OCI-LY1 (cell line): ENCODE results near the gene MCTP1.

ENCODE experiments used
- H2AFZ ChIP-seq: fragments of 200-600 bp; sonication (generic), shearing (Covaris generic); 2 replicates; pipeline ENCODE4 v1.6.0; 2014; ENCODE audit warnings: antibody characterized with exemption, mild to moderate bottlenecking, low read length
- H3F3A ChIP-seq: fragments of 200-600 bp; sonication (generic), shearing (Covaris generic); 2 replicates; pipeline ENCODE4 v1.6.0; 2014; ENCODE audit warnings: mild to moderate bottlenecking, antibody characterized with exemption, low read length, moderate library complexity; ENCODE audit not compliant: insufficient read depth
- H3K27ac ChIP-seq: fragments of 200-600 bp; sonication (generic); 2 replicates; pipeline ENCODE4 v1.5.1; 2014; ENCODE audit warnings: low read length, mixed run types, mild to moderate bottlenecking, low read depth; ENCODE audit not compliant: poor library complexity, severe bottlenecking
- H3K27me3 ChIP-seq: fragments of 200-600 bp; sonication (generic); 2 replicates; pipeline ENCODE4 v1.6.0; 2014; ENCODE audit warnings: antibody characterized with exemption, mild to moderate bottlenecking, low read length, moderate library complexity; ENCODE audit not compliant: insufficient read depth
- H3K36me3 ChIP-seq: fragments of 200-600 bp; sonication (generic); 2 replicates; pipeline ENCODE4 v1.6.1; 2014; ENCODE audit warnings: mild to moderate bottlenecking, antibody characterized with exemption, low read length, moderate library complexity, mixed read lengths; ENCODE audit not compliant: insufficient read depth
- H3K4me1 ChIP-seq: fragments of 200-600 bp; sonication (generic); 2 replicates; pipeline ENCODE4 v1.5.1; 2014; ENCODE audit warnings: mild to moderate bottlenecking, low read length, moderate library complexity; ENCODE audit not compliant: insufficient read depth, severe bottlenecking
- H3K4me2 ChIP-seq: fragments of 200-600 bp; sonication (generic), shearing (Covaris generic); 2 replicates; pipeline ENCODE4 v1.6.1; 2014; ENCODE audit warnings: low read length
- H3K4me3 ChIP-seq: fragments of 200-600 bp; sonication (generic); 2 replicates; pipeline ENCODE4 v1.5.1; 2014; ENCODE audit warnings: low read length, low read depth, mild to moderate bottlenecking, mixed read lengths; ENCODE audit not compliant: poor library complexity, severe bottlenecking
- H3K79me2 ChIP-seq: fragments of 200-600 bp; shearing (Covaris generic); 2 replicates; pipeline ENCODE4 v1.6.1; 2016; ENCODE audit warnings: mixed run types, low read length, mixed read lengths; ENCODE audit not compliant: insufficient read depth
- H3K9ac ChIP-seq: fragments of 200-600 bp; sonication (generic), shearing (Covaris generic); 2 replicates; pipeline ENCODE4 v1.6.1; 2014; ENCODE audit warnings: mild to moderate bottlenecking, low read length, mixed read lengths
- H3K9me2 ChIP-seq: fragments of 200-600 bp; sonication (generic), shearing (Covaris generic); 2 replicates; pipeline ENCODE4 v1.6.1; 2014; ENCODE audit warnings: low read depth, mild to moderate bottlenecking, low read length, mixed read lengths
- H3K9me3 ChIP-seq: fragments of 200-600 bp; shearing (Covaris generic); 2 replicates; pipeline ENCODE4 v1.6.1; 2014; ENCODE audit warnings: low read length, mixed read lengths
- H4K20me1 ChIP-seq: fragments of 200-600 bp; sonication (generic), shearing (Covaris generic); 2 replicates; pipeline ENCODE4 v1.6.0; 2016; ENCODE audit warnings: mild to moderate bottlenecking, low read length; ENCODE audit not compliant: insufficient read depth
- CTCF ChIP-seq: fragments of 200-600 bp; sonication (generic), shearing (Covaris generic); IDR thresholded peaks from 2 replicates; pipeline ENCODE4 v1.5.1; 2017; ENCODE audit warnings: mild to moderate bottlenecking, antibody characterized with exemption, low read length, moderate library complexity, mixed read lengths
- EZH2 ChIP-seq: fragments of 200-600 bp; sonication (generic), shearing (Covaris generic); IDR thresholded peaks from 2 replicates; pipeline ENCODE4 v1.8.0; 2017; ENCODE audit warnings: borderline replicate concordance, mixed run types, mild to moderate bottlenecking, antibody characterized with exemption, low read length, moderate library complexity, mixed read lengths

MCTP1 gene

GRCh38 chr5:94811331-94811730 lies 473.6 kb downstream of the MCTP1 start:
- no peak overlapping the region for H3K27ac ChIP-seq
- TF ChIP-seq CTCF, result no peak
- TF ChIP-seq EZH2, result no peak
- H3K4me1 ChIP-seq, result peaks cover 28% of the 10 kb centered on the region
- H3K9me3 ChIP-seq, result no peaks in the 10 kb centered on the region
- no peaks in the 10 kb centered on the region for H3K36me3 ChIP-seq
- H4K20me1 ChIP-seq, result no peaks in the 10 kb centered on the region
- no peak overlapping the region for H3K9ac ChIP-seq
- no peak overlapping the region for H3K4me3 ChIP-seq
- H3K4me2 ChIP-seq, result no peak overlapping the region
- H3K79me2 ChIP-seq, result no peaks in the 10 kb centered on the region
- no peaks in the 10 kb centered on the region for H3K9me2 ChIP-seq
- no peaks in the 10 kb centered on the region for H3F3A ChIP-seq
- no peak overlapping the region for H2AFZ ChIP-seq
- H3K27me3 ChIP-seq, result no peaks in the 10 kb centered on the region

GRCh38 chr5:94810877-94811276 lies 474.0 kb downstream of the MCTP1 start:
- Histone ChIP-seq H2AFZ (no peak overlapping the region), H3K4me2 (no peak overlapping the region), H3K36me3 (no peaks in the 10 kb centered on the region), H3K9me3 (no peaks in the 10 kb centered on the region), H3K79me2 (no peaks in the 10 kb centered on the region), H3K4me1 (peaks cover 26% of the 10 kb centered on the region), H3K9me2 (no peaks in the 10 kb centered on the region), H3K27ac (no peak overlapping the region), H3K4me3 (no peak overlapping the region), H3K9ac (no peak overlapping the region), H3K27me3 (no peaks in the 10 kb centered on the region), H3F3A (no peaks in the 10 kb centered on the region), H4K20me1 (no peaks in the 10 kb centered on the region)
- no peak for TF ChIP-seq EZH2

- Histone ChIP-seq H2AFZ (no peak overlapping the region), H3K4me3 (no peak overlapping the region), H3K79me2 (no peaks in the 10 kb centered on the region), H3K4me2 (no peak overlapping the region), H3K9me3 (no peaks in the 10 kb centered on the region), H3K27me3 (no peaks in the 10 kb centered on the region), H3K27ac (no peak overlapping the region), H3K36me3 (no peaks in the 10 kb centered on the region), H4K20me1 (no peaks in the 10 kb centered on the region), H3F3A (no peaks in the 10 kb centered on the region), H3K9me2 (no peaks in the 10 kb centered on the region), H3K4me1 (peaks cover 20% of the 10 kb centered on the region), H3K9ac (no peak overlapping the region)
- TF ChIP-seq CTCF (no peak), EZH2 (no peak)
These were observed 474.6 kb downstream of the MCTP1 start for GRCh38 chr5:94810281-94810680.

GRCh38 chr5:94808497-94808896 lies 476.4 kb downstream of the MCTP1 start:
- TF ChIP-seq EZH2, result no peak
- TF ChIP-seq CTCF, result no peak
- no peaks in the 10 kb centered on the region for H3K36me3 ChIP-seq
- H3K4me2 ChIP-seq, result no peak overlapping the region
- no peaks in the 10 kb centered on the region for H3K79me2 ChIP-seq
- H3K9me2 ChIP-seq, result no peaks in the 10 kb centered on the region
- H3K9me3 ChIP-seq, result no peaks in the 10 kb centered on the region
- no peak overlapping the region for H2AFZ ChIP-seq
- no peak overlapping the region for H3K9ac ChIP-seq
- H3K4me1 ChIP-seq, result peaks cover 8% of the 10 kb centered on the region
- H3F3A ChIP-seq, result no peaks in the 10 kb centered on the region
- H3K27me3 ChIP-seq, result no peaks in the 10 kb centered on the region
- H3K4me3 ChIP-seq, result no peak overlapping the region
- H3K27ac ChIP-seq, result no peak overlapping the region
- no peaks in the 10 kb centered on the region for H4K20me1 ChIP-seq
